ENCODE measurements around the gene PHLDB2. TPM values are rescaled to one million over a fixed set of nuclear protein-coding genes. Genes with fewer than 3 reads are reported as not detected.

Gene PHLDB2
- total RNA-seq, 2 donors from 2014 or later: 29.0 to 31.2 TPM

GRCh38 chr3:111848283-111848682, 10.8 kb upstream of the PHLDB2 start:
- intact Hi-C loops (cut with DNase I): no loop called here
- ATAC-seq (no peak), DNase-seq (no peak)

DNA sequence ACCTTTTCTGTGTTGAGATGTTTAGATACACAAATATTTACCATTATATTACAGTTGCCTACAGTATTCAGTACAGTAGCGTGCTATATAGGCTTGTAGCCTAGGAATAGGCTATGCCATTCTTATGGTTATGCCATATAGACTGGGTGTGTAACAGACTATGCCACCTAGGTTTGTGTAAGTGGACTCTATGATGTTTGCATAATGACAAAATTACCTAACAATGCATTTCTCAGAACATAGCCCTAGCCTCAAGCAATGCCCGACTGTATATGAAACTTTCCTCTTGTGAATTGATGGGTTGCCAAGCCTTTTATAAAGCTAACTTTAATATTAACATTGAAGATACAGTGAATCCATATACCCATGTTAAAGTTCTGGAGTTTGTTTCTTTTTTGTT, 10.3 kb upstream of the PHLDB2 start:
- intact Hi-C loops (cut with DNase I): no loop called here
- ATAC-seq: no peak

GRCh38 chr3:111850537-111850936, 8.5 kb upstream of the PHLDB2 start:
- ATAC-seq (no peak), DNase-seq (no peak)
- intact Hi-C loops (cut with DNase I): loop anchor here in 1 of 2 donors (10.0 kb wide), 1 partner anchor 46 kb away; no protein-coding TSS in a partner anchor

More for the DNA sequence above, 10.3 kb upstream of the PHLDB2 start:
- no peak for DNase-seq

DNA sequence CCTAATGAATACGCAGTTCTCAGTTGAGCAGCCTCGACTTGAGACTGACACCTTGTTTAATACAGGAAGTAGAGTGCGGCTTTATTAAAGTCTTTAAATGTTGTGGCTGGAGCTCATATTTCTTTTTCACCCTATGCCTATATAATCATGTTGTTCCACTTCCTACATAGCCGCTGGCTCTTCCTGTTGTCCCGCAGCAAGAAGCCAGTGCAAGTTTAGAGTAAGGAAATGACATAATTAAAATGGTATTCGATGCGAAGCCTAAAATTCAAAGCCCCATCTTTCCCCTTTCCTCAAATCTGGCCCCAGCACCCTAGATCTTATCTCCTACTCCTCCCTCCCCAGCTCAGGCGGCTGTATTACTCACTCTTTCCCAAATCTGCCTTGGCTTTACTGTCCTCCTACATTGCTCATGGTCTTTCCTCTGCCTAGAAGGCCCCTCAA, 7.5 kb upstream of the PHLDB2 start:
- ATAC-seq: peak; percentile 30 to 88
- no peak for DNase-seq
- intact Hi-C loops (cut with DNase I): loop anchor here in 1 of 2 donors (10.0 kb wide), 1 partner anchor 47 kb away; no protein-coding TSS in a partner anchor

DNA sequence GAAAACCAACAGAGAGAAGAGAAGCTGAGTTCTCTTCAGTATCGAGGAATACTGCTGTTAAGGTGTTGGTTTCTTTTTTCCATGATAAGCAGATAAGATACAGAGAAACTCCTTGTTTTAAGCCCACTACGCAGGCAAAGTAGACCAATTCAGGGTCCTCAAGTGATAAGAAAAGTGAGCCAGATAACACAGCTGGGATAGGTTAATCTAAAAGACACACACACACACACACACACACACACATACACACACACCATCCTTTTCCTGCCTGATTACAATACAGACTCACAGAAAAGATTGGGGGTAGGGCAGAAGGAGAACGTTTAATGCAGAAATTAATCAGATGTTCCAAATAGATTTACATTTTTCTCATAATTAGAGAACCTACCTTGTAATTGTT, 6.5 kb upstream of the PHLDB2 start:
- intact Hi-C loops (cut with DNase I): loop anchor here in 1 of 2 donors (10.0 kb wide), 1 partner anchor 48 kb away; no protein-coding TSS in a partner anchor
- DNase-seq (no peak), ATAC-seq (no peak)

GRCh38 chr3:111853068-111853467, 6.0 kb upstream of the PHLDB2 start:
- ATAC-seq (no peak), DNase-seq (no peak)
- intact Hi-C loops (cut with DNase I): loop anchor here in 1 of 2 donors (10.0 kb wide), 1 partner anchor 48 kb away; no protein-coding TSS in a partner anchor

GRCh38 chr3:111854990-111855389, 4.1 kb upstream of the PHLDB2 start:
- DNase-seq (no peak), ATAC-seq (no peak)
- intact Hi-C loops (cut with DNase I): loop anchor here in 1 of 2 donors (10.0 kb wide), 1 partner anchor 50 kb away; no protein-coding TSS in a partner anchor

GRCh38 chr3:111856501-111856900, 2.6 kb upstream of the PHLDB2 start:
- ATAC-seq: no peak
- intact Hi-C loops (cut with DNase I): loop anchor here in 1 of 2 donors (10.0 kb wide), 1 partner anchor 52 kb away; no protein-coding TSS in a partner anchor
- no peak for DNase-seq

DNA sequence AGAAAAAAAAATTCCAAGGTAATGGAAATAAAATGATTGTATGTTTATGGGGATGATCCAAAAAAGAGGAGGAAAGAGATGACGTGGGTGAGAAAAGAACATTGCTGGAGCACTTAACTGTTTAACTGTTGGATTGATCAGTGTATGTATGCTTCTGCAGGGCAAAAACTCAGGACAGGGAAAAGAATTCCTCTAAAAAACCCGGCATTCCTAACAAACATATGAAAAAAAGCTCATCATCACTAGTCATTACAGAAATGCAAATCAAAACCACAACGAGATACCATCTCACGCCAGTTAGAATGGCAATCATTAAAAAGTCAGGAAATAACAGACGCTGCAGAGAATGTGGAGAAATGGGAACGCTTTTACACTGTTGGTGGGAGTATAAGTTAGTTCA, 1.6 kb upstream of the PHLDB2 start:
- no peak for ATAC-seq
- intact Hi-C loops (cut with DNase I): loop anchor here in 1 of 2 donors (10.0 kb wide), 1 partner anchor 53 kb away; no protein-coding TSS in a partner anchor
- DNase-seq: no peak

GRCh38 chr3:111858642-111859041, 423 bp upstream of the PHLDB2 start:
- intact Hi-C loops (cut with DNase I): loop anchor here in 1 of 2 donors (10.0 kb wide), 1 partner anchor 54 kb away; no protein-coding TSS in a partner anchor
- no peak for ATAC-seq
- no peak for DNase-seq

DNA sequence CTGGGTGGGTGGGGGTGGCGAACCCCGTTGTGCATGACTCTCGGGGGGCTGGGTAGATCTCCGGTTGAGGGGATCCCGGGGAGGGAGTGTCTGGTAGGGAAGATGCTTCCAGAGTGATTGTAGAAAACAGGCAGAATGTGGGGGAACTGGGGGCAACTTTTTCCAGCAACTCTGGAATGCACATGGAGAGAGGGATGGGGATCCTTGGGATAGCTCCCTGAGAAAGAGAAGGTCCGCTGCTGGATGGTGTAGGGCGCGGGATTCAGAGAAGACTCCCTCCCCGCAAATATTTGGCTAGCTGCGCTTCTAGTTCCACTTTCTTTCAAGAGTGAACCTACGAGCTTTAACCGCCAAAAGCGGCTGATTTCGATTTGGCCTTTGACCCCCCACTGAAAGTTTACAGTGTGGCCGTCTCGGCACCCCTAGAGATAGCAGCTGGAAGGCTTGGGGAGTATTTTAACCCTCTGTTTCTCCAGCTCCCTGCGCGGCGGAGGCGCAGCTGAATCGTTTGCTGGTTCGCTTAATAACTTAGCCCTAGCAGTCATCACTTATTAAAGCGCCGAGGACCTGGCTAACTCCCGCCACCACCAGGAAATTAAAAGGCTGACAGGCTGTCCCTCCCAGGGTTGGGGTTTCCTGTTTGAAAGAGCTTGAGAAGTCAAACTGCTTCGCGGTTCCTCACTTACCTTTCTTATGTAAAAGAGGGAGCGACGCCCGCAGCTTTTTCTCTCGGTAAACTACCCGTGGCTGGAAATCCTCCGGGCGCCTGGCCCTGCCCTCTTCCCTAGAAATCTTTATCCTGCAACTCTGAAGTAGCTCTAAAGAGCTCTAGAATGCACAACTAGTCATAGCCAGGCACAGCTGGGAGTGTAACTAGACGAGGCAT, 1.2 kb downstream of the PHLDB2 start:
- peak; percentile 79 to 80 for ATAC-seq
- intact Hi-C loops (cut with DNase I): loop anchor here (1.0 to 10.0 kb wide), 7 partner anchors 52 to 143 kb away; no protein-coding TSS in a partner anchor

GRCh38 chr3:111861391-111861790, 2.3 kb downstream of the PHLDB2 start:
- DNase-seq (no peak), ATAC-seq (no peak)
- intact Hi-C loops (cut with DNase I): loop anchor here (2.0 to 10.0 kb wide), 5 partner anchors 51 to 137 kb away; no protein-coding TSS in a partner anchor

More for the DNA sequence above, 1.2 kb downstream of the PHLDB2 start:
- DNase-seq: peak; percentile 76

DNA sequence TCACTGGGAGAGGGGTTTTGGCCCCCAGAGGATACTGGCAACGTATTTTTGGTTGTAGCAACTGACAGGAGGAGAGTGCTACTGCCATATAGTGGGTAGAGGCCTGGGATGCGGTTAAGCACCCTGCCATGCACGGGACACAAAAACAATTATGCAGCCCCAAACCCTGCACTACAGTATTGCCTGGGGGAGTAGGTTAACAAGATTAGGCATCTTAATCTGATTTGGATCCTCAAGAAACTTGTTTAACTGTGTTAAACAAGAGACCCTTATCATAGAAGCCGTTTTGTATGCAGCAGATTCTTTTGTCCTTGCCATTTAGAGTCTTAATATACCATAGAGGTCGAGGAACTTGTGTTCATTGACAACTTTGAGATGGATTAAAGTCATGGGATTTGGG, 3.4 kb downstream of the PHLDB2 start:
- DNase-seq (no peak), ATAC-seq (no peak)
- intact Hi-C loops (cut with DNase I): loop anchor here (5.0 to 10.0 kb wide), 4 partner anchors 50 to 138 kb away; no protein-coding TSS in a partner anchor

DNA sequence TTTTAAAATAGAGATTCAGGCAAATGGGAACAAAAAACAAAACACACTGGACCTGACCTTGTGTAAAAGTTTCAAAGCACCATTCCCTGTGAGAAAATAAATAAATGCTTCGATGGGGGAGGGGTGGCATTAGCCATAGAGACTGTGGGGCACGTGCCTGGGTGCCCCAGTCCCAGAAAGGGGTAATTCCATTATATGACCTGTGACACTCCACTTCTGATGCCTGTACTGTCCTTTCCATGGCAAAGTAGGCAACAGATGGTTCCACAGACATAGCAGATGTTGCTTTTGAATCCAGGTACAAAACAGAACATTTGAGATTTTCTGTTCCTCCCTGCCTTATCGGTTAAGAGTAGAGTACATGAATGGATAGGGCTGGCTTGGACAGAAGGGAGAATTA, 3.9 kb downstream of the PHLDB2 start:
- DNase-seq: no peak
- intact Hi-C loops (cut with DNase I): loop anchor here (5.0 to 10.0 kb wide), 4 partner anchors 49 to 138 kb away; no protein-coding TSS in a partner anchor
- ATAC-seq: no peak

DNA sequence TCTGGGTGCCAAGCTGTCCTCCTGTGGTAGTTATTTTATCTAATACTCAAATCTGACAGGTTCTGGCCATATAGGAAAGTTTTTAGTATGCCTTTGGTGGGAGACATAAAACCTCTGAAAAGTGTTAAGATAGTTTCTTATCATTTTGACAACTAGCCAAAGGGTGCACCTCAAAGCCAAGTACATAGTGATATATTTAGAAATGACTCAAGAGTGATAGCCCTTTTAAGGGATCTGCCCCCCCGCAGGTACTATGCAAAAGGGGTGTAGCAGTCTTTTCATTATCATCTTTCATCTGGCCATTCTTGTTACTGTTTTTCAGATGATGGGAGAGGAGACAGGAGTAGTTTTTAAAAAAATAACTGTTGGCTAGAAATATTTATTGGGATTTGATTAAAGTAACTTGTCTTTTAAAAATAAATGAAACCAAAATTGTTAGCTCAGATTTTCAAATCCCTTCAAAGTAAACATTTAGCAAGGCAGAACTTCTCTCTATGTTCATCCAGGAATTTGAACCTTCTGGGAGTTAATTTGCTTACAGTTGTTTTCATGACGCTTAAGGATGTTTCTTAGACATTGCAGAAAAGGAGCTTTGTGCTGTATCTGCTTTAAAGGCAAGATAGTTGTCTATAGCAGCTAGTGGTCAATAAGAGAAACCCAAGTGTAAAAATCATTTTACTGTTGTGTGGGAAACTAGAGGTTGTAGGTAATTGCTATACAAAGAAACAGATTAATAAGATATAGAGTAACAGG, 5.1 kb downstream of the PHLDB2 start:
- no peak for ATAC-seq
- DNase-seq: no peak
- intact Hi-C loops (cut with DNase I): loop anchor here (5.0 to 10.0 kb wide), 4 partner anchors 48 to 139 kb away; no protein-coding TSS in a partner anchor

DNA sequence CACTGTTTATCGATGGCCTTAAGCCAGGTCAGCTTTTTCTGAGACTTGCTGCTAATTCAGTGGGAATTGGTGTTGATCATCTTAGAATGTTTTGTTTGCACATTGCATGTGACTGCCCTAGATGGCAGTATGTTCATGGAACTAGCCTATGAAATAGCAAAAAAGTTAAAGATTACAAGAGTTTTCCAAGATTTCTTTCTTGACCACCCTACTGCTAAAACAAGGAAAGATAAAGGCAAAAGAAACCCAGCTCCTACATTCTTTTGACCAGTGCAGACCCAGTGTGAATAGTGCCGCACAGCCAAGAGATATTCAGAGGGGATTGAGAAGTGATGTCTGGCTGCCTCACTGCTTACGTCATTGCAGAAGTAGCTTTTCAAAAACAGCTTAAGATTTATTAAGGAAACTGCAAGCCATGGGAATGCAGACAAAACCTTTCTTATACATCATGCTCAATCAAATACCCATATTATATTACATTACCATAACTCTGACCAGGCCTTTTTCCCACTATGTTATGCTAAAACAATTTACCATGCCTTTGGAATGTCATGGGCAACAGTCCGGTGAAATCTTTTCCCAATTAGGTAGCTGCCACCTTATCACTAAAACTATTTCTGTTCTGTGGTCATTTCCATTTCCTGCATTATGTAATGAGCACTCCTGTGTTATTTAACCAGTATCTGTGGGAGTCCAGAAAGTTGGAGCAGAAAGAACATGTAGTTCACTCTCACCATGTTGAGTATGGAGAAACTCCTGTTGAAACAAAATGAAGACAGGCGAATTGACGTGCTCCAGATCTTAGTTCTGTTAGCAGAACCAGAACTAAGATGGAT, 6.0 kb downstream of the PHLDB2 start:
- DNase-seq (peak; percentile 44), ATAC-seq (peak; percentile 49 to 53)
- intact Hi-C loops (cut with DNase I): loop anchor here (5.0 to 10.0 kb wide), 4 partner anchors 47 to 140 kb away; no protein-coding TSS in a partner anchor

GRCh38 chr3:111867889-111868426, 8.9 kb downstream of the PHLDB2 start:
- intact Hi-C loops (cut with DNase I): loop anchor here in 1 of 2 donors (10.0 kb wide), 2 partner anchors 97 to 143 kb away; no protein-coding TSS in a partner anchor
- no peak for ATAC-seq
- DNase-seq: no peak

DNA sequence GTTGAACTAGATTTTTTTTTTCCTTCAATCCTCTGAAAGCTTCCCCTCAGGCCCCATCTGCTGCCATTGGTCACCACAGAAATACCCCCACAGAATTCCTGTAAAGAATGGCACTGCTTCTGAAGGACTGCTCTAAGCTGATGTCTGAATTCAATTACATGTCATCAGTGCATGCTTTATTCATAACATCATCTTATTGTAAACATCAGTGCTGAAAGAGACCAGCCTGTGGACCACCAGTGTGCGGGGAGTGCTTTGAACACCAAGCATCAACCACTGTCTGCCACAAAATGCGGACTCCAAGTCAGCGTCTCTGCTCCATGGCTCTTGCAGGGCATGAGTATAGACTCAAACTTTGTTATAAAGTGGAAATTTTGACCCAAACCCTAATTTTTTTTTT, 11.6 kb downstream of the PHLDB2 start:
- intact Hi-C loops (cut with DNase I): no loop called here
- ATAC-seq (no peak), DNase-seq (no peak)
